HG02759 (cell line): Measurements from ENCODE around the gene EVPLL.
"Not testable (repeated sequence)": the region's sequence is repeated elsewhere in the genome, so short reads cannot be mapped to it uniquely, and the experiment has no call there.

Experiments used
- ATAC-seq: cut with Tn5 transposase; IDR thresholded peaks from one replicate; pipeline ENCODE4 v1.9.1; 2021; ENCODE audit warnings: mild to moderate bottlenecking, moderate library complexity; ENCODE audit not compliant: unreplicated experiment

The EVPLL gene

DNA sequence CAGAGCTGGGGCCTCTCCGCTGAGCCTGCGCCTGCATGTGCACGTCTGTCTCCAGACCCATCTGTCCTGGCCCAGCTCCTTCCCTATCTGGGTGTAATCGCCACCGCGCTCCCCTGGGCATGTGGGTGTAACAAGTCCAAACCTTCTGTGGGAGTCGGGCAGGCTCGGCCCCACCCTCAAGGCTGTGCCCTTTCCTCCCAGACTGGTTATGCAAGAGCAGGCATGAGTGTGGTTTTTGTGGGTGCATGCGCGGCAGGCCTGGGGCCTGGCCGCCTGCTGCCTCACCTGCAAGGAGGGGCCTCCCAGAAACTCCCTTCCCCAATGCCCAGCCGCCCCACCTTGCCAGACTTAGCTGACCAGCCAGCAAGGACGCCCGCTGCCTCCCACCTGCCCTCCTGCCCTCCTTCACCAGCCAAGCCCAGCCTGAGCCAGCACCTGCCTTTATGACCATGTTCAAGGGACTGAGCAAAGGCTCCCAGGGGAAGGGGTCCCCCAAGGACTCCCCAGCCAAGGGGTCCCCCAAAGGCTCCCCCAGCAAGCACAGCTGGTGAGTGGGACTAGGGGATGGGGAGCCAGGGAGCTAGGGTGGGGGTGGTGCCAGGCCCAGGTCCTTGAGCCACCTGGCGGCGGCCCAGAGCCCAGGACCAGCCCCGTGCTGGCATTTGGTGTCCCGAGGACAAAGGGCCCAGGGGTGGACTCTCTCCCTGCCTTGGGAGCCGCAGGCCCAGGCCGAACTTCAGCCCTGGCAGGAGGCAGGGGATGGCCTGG is at the start of gene EVPLL:
TSS of gene EVPLL (plus strand) at position 342 of the 768 bp plus-strand sequence. CDS start 3,160 bp downstream, outside the sequence.
- ATAC-seq, result no peak

DNA sequence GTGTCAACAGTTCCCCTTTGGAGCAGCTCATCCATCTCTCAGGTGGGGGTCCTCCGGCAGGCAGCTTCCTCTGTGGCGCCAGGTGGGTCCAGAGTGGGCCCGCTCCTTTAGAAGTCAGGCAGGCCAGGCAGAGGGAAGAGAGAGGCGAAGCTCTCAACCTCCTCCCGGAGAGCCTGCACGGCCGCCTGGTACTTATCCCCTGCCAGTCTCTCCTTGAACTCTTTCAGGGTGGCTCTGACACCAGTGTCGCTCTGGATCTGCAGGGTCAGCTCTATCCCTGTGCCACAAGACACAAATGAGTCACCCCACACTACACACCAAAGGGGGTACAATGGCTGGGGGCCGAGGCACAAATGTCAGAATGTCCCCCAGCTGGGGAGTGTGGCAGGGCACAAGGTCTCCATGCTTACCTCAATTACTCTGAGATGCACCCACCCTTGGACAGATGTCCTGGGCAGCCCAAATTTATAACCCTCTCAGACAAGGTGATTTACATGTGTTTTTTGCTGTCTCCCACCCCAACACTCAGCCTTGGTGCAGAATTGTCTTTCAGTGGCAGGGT is 48.9 kb upstream of the EVPLL start:
- ATAC-seq, result no peak

DNA sequence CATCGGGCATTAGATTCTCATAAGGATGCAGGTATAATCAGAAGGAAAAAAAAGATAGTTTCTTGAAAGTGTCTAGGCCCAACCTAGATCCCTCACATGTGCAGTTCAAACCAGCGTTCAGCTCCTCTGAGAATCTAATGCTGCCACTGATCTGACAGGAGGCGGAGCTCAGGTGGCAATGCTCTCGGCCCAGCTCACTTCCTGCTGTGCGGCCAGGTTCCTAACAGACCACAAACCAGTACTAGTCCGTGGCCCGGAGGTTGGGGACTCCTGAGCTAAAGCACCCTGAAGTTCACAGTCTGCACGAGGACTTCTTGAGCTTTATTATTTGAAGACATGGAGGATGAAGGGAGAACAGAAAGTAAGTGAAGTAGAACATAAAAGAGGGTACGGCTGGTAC is 45.7 kb upstream of the EVPLL start:
- ATAC-seq, result no peak

DNA sequence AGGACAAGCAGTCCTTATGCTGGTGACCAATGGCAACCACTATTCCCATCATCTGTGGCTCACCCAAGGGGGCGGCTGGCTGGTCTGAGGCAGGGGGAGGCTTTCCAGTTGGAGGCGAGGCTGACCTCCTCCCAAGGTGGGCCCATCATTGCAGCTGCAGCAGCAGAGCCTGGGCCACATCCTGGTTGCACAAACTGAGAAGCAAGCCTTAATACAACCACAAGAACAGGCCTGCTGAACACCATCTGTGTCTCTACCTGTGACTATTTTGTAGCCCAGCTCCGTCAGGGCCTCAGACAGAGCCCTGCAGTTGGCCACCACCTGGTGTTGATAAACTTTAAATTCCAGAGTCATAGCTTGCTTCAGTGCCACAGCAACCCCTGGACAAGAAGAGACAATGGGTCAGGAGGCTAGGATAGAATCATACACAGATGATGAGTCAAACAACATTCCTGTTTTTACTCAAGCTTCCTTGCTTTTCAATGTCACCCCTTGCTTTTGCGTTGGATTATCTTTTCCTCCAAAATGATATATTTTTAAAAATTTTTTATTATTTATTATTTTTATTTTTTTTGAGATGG is 44.6 kb upstream of the EVPLL start:
- ATAC-seq, result no peak

DNA sequence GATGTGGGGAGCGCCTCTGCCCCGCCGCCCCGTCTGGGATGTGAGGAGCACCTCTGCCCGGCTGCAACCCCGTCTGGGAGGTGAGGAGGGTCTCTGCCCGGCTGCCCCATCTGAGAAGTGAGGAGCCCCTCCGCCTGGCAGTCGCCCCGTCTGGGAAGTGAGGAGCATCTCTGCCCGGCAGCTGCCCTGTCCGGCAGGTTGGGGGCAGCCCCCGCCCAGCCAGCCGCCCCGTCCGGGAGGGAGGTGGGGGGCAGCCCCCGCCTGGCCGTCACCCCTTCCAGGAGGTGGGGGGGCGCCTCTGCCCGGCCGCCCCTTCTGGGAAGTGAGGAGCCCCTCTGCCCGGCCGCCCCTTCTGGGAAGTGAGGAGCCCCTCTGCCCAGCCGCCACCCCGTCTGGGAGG is 39.4 kb upstream of the EVPLL start:
- not testable (repeated sequence) for ATAC-seq

DNA sequence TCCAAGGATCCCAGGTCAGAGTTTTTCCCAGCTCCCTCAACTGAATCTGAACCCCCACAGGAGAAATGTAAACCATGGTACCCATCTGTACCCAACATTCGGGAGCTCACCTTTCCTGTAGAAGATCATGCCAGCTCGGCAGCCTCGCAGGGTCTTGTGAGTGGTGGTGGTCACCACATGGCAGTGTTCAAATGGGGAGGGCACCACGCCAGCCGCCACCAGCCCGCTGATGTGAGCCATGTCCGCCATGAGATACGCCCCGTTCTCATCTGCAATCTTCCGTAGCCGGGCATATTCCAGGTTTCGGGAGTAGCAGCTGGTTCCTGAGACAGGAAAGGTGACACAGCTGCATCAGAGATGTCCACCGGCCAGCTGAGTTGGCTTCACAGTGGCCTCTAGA is 37.6 kb upstream of the EVPLL start:
- no peak for ATAC-seq

DNA sequence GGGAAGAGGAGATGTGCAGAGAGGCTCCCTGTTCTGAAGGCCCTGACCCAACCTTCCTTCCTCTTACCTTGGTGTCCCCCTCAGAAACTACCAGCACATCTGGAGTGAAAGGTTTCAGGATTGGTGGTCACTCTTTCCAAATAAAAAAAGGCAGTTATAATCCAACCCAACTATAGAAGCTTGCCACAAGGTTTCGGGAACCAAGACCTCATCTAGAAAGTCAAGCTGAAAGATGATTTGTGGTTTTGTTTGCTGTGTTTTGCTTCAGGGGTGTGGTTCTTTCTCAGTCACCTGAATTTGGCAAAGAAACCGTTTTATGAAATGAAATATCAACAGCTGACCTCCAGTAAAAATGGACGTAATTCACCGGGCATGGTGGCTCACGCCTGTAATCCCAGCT is 33.6 kb upstream of the EVPLL start:
- ATAC-seq, result no peak

DNA sequence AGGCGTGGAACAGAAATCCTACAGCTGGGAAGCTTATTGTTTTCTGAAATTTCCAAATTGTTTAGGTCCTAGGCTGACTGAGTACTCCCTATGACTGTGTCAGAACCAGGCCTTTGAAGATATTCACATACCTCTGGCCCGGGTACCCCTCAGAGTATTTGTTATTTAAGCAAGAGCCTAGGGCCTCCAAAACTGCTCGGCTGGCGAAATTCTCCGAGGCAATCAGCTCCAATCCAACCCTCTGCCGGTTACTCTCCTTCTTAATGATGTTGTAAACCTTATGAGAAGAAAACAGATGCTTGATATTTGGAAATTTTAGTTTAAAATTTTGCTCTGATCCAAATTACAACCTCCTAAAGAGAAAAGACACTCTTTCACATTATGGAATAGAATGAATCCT is 24.0 kb upstream of the EVPLL start:
- no peak for ATAC-seq

DNA sequence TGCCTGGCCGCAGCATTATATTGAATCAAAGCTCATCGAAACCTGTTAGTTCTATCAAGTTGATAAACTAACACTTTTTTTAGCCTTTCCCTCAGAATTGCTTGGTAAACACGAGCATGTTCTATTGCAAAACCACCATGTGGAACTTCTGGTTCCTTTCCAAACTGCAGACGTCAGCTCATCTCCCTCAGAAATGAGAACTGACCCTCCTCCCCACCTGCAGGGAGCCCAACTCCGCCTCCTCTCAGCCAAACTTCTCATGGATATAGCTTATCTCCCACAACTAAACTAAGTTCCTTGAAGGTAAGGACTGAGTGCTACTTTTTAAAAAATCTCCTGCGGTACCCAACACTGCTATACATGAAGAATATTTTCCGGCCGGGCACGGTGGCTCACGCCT is 21.0 kb upstream of the EVPLL start:
- ATAC-seq, result no peak

DNA sequence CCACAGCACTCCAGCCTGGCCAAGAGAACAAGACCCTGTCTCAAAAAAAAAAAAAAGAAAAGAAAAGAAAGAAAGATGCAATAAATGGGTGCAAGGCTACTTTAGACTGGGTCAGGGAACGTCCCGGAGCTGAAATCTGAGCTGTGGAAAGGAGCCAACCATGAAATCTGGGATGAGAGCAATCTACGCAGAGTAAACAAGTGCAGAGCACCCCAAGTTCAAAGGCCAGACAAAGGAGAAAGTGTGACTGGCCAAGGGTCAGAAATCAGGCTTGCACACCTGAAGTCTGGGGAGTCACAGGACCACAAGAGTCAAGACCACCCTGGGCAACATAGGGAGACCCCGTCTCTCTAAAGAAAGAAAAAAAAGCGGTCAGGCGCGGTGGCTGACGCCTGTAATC is 17.1 kb upstream of the EVPLL start:
- no peak for ATAC-seq

DNA sequence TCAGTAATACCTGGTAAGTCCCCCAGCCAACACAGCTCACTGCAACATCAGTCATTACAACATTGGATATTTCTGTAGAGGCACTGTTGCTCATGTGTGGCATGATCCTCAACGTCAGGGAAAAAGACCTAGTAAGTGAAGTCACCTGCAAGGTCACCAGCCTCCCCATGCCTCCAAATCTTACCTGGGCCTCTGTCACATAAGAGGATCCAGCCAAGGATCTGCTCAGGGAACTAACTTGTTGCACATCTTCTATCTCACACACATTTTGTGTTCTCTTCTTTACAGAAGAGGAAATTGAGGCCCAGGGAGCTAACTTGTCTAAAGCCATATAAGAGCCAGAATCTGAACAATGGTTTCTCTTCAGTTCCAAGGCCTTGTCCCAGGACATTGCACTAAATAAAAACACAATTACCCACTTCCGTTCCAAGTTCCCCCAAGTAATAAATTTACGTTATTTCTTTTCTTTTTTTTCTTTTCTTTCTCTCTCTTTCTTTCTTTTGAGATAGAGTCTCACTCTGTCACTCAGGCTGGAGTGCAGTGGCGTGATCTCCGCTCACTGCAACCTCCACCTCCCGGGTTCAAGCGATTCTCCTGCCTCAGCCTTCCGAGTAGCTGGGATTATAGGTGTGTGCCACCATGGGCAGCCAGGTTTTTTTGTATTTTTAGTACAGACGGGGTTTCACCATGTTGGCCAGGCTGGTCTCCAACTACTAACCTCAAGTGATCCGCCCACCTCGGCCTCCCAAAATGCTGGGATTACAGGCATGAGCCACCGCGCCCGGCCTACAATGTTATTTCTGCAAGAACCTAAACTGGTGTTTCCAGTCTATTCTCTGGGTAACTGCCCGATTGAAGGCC is 15.5 kb upstream of the EVPLL start:
- no peak for ATAC-seq

DNA sequence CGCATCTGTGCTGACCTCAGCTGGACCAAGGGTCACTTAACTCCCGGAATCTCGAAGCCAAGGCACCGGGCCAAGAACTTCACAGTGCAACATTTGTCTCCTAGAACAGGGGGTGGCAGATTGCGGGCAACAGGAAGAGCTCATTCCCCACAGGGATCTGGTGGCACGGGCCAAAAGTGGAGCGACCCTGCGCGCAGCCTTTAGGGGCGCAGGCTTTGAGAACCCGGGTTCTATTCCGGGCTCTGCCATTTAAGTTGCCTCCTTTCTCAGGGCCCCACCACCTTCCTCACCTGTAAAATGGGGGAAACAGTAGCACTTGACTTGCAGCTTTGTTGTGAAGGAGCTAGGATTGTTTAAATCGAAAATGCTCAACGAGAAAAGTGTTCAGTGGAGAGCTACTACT is 14.9 kb upstream of the EVPLL start:
- no peak for ATAC-seq

DNA sequence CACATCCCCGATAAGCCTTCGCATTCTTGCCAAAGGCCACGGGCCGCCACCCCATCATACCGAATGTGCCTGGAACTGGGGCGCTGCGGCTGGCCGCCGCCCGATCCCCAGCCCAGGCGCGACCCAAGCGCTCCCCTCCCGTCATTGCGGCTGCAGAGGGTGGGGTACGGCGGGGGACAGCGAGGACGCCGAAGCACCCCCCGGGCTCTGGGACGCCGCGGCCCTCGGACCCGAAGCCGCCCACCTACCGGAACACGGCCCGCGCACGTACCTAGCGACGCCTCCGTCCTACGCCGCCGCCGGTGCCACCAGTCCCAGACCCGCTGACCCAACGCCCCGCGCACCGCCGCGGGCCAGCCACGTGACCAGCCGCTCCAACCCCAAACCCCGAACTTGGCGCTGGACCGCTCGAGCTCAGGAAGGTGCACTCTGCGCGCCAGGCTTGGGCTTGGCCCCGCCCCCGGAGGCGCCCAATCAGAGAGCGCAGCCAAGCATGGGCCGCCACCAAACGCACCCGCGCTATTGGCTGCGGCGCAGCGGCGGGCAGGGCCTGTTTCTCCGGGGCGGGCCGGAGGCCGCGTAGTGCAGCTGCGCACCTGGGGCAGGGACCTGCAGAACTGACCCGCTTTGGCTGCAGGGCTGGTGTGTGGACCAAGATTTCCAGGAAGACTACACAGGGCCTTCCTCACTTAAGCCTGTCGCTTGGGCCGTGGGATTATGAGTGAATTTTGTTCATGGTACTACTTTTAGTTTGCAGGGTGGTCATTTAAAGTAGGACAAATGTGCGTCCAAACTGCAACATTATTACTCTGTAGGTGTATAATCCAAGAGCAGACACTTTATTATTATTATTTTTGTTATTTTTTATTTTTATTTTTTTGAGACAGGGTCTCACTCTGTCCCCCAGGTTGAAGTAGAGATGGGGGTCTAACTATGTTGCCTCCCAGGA is 14.2 kb upstream of the EVPLL start, which contains the start of gene SHMT1:
TSS of gene SHMT1 (minus strand) at position 450 of the 949 bp plus-strand sequence. CDS start 7,569 bp downstream, outside the sequence.
- peak; percentile 99 for ATAC-seq

DNA sequence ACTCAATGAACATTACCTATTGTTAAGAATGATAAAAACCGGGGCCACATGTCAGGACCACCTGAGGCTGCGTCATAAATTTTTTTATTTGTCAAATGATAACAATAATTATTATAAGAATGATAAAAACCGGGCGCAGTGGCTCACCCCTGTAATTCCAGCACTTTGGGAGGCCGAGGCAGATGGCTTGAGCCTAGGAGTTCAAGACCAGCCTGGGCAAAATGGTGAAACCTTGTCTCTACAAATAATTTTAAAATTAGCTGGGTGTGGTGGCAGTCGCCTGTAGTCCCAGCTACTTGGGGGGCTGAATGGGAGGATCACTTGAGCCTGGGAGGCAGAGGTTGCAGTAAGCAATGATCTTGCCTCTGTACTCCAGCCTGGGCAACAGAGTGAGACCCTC is 13.4 kb upstream of the EVPLL start:
- no peak for ATAC-seq

DNA sequence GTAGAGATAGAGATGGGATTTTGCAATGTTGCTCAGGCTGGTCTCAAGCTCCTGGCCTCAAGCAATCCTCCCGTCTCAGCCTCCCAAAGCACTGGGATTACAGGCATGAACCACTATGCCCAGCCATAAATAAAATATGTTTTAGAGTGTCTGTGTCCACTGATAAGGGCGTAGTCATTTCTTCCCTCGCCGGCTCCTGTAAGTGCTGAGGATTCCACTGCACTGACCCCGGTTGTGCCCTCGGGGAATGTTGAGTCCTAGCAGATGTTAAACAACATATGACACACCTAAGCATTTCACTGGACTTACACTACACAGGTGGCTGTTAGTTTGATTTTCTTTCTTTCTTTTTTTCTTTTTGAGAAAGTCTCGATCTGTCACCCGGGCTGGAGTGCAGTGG is 8.6 kb upstream of the EVPLL start:
- no peak for ATAC-seq

DNA sequence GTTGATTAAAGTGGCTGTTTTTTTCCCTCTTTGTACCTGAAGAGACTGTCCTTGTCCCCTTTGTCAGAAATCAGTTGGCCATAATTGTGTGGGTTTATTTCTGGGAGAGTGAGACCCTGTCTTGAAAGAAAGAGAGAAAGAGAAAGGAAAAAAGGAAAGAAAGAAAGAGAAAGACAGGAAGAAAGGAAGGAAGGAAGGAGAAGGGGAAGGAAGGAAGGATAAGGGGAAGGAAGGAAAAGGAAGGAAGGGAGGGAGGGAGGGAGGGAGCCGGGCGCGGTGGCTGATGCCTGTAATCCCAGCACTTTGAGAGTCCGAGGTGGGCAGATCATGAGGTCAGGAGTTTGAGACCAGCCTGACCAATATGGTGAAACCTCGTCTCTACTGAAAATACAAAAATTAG is 6.8 kb upstream of the EVPLL start:
- no peak for ATAC-seq

DNA sequence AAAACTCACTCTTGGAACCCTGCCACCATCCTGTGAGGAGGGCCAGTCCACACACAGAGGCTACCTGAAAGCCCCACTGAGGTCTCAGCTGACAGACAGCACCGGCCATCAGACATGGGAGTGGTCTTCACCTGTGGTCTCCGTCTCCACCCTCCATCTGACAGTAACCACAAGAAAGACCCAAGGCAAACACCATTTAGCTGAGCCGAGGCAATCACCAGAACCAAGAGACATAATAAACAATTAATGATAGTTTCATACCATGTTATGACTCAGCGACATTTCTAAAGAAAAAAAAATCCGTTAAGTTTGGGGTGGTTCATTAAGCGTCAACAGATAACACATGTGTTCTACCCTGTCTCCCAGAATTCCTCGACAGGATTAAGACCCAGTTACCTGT is 6.1 kb upstream of the EVPLL start:
- ATAC-seq, result no peak

DNA sequence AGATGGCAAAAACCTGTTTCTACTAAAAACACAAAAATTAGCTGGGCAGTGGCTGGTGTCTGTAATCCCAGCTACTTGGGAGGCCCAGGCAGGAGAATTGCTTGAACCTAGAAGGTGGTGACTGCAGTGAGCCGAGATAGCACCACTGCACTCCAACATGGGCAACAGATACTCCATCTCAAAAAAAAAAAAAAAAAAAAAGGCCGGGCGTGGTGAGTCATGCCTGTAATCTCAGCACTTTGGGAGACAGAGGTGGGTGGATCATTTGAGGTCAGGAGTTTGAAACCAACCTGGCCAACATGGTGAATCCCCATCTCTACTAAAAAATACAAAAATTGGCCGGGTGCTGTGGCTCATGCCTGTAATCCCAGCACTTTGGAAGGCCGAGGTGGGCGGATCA is 4.4 kb upstream of the EVPLL start:
- ATAC-seq, result not testable (repeated sequence)

DNA sequence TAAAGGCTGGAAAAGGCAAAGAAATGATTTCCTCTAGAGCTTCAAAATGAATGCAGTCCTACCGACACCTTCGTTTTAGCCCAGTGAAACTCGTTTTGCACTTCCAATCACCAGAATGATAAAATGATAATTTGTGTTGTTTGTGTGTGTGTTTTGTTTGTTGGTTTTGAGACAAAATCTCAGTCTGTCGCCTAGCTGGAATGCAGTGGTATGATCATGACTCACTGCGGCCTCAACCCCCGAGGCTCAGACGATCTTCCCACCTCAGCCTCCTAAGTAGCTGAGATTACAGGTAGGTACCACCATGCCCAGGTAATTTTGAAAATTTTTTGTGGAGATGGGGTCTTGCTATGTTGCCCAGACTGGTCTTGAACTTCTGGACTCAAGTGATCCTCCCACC is 3.4 kb upstream of the EVPLL start:
- ATAC-seq, result no peak

DNA sequence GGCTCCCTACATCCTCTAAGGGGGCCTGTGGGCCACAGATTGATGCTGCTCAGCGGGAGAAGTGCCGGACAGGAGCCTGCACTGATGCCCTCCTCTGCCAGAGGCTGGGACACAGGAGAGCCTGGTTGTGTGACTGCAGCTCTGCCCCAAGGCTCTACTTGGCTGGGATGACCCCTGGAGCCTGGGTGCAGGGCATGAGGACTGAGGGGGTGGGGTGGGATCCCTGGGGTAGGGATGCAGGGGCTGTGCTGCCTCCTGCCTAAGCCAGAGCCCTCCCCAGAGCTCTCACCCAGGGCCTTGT is 577 bp downstream of the EVPLL start:
- ATAC-seq, result no peak
